Calu3 (cell line): ENCODE data around the gene SH3PXD2A. TPM values are rescaled to one million over a fixed set of nuclear protein-coding genes. Genes with fewer than 3 reads are reported as not detected.

Experiments used
- BruUV-seq: library from RNA; stranded (reverse); fragments of 400-500 nt; replicated peaks from 2 replicates; lab custom pipeline; 2021; lab: Mats Ljungman, UMichigan
- CTCF ChIA-PET: fragments of 300-600 bp; sonication (Branson Sonifier 250); formaldehyde crosslinking; loops from one replicate; lab custom pipeline; 2022; ENCODE audit warnings: antibody characterized with exemption; lab: Charles Lee
- DNase-seq: peaks from one replicate; pipeline ENCODE4 v3.0.0; 2022
- H3K27ac Mint-ChIP-seq: one replicate; pipeline ENCODE4 v1.8.0; 2022; ENCODE audit warnings: mixed read lengths; ENCODE audit not compliant: unreplicated experiment
- H3K27me3 Mint-ChIP-seq: one replicate; pipeline ENCODE4 v1.8.0; 2022; ENCODE audit warnings: mixed read lengths; ENCODE audit not compliant: unreplicated experiment
- H3K36me3 Mint-ChIP-seq: one replicate; pipeline ENCODE4 v1.8.0; 2022; ENCODE audit warnings: mild to moderate bottlenecking, moderate library complexity, mixed read lengths; ENCODE audit not compliant: insufficient read depth, unreplicated experiment
- H3K4me1 Mint-ChIP-seq: one replicate; pipeline ENCODE4 v1.8.0; 2022; ENCODE audit warnings: mild to moderate bottlenecking, low read depth, mixed read lengths; ENCODE audit not compliant: unreplicated experiment
- H3K4me3 Mint-ChIP-seq: one replicate; pipeline ENCODE4 v1.8.0; 2022; ENCODE audit warnings: mild to moderate bottlenecking, low read depth, moderate library complexity, mixed read lengths; ENCODE audit not compliant: unreplicated experiment
- H3K9me3 Mint-ChIP-seq: one replicate; pipeline ENCODE4 v1.8.0; 2022; ENCODE audit warnings: low read depth, mixed read lengths; ENCODE audit not compliant: unreplicated experiment
- intact Hi-C: fragments of 100-400 bp; cut with micrococcal nuclease; formaldehyde crosslinking; loops from one replicate; pipeline ENCODE4 v1.10.0; 2022; ENCODE audit not compliant: unreplicated experiment
- total RNA-seq: library from RNA; stranded (reverse); gene quantifications from 2 replicates; pipeline ENCODE4 v1.2.3, GENCODE V29; 2022
- TF ChIP-seq, protein P1 (sequence below): fragments of 200-600 bp; IDR thresholded peaks from one replicate; pipeline ENCODE4 v1.8.0; 2022; ENCODE audit warnings: antibody characterized with exemption; ENCODE audit not compliant: unreplicated experiment

The SH3PXD2A gene
- total RNA-seq, 1 experiment from 2014 or later = 7.5 TPM

DNA sequence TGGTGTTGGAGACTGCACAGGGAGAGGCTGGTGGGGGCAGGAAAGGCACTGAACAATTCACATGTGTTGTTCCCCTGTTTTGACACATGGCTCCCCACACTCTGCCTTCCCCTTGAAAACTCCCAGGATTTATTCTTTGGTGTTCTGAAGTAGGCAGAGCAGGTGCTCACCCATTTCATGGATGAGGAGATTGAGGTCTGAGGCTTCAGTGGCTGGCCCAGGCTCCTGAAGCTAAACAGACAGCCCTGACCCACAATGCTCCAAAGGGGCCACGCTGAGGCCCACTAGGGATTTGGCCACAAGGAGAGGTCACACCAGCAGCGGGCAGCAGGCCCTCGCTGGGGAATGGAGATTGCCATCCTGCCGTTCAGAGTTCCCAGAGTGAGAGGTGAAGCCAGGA, 157.6 kb downstream of the SH3PXD2A start:
- DNase-seq = no peak
- no peaks in the 10 kb centered on the region for H3K36me3 Mint-ChIP-seq
- no peak overlapping the region for H3K4me3 Mint-ChIP-seq
- CTCF ChIA-PET = no interaction called here
- intact Hi-C loops = no loop called here
- H3K9me3 Mint-ChIP-seq = no peaks in the 10 kb centered on the region
- H3K4me1 Mint-ChIP-seq = peaks cover 9% of the 10 kb centered on the region
- H3K27ac Mint-ChIP-seq = no peak overlapping the region
- H3K27me3 Mint-ChIP-seq = no peaks in the 10 kb centered on the region
- TF ChIP-seq, protein P1, sequence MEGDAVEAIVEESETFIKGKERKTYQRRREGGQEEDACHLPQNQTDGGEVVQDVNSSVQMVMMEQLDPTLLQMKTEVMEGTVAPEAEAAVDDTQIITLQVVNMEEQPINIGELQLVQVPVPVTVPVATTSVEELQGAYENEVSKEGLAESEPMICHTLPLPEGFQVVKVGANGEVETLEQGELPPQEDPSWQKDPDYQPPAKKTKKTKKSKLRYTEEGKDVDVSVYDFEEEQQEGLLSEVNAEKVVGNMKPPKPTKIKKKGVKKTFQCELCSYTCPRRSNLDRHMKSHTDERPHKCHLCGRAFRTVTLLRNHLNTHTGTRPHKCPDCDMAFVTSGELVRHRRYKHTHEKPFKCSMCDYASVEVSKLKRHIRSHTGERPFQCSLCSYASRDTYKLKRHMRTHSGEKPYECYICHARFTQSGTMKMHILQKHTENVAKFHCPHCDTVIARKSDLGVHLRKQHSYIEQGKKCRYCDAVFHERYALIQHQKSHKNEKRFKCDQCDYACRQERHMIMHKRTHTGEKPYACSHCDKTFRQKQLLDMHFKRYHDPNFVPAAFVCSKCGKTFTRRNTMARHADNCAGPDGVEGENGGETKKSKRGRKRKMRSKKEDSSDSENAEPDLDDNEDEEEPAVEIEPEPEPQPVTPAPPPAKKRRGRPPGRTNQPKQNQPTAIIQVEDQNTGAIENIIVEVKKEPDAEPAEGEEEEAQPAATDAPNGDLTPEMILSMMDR = no peak
- no TSS peak for BruUV-seq

DNA sequence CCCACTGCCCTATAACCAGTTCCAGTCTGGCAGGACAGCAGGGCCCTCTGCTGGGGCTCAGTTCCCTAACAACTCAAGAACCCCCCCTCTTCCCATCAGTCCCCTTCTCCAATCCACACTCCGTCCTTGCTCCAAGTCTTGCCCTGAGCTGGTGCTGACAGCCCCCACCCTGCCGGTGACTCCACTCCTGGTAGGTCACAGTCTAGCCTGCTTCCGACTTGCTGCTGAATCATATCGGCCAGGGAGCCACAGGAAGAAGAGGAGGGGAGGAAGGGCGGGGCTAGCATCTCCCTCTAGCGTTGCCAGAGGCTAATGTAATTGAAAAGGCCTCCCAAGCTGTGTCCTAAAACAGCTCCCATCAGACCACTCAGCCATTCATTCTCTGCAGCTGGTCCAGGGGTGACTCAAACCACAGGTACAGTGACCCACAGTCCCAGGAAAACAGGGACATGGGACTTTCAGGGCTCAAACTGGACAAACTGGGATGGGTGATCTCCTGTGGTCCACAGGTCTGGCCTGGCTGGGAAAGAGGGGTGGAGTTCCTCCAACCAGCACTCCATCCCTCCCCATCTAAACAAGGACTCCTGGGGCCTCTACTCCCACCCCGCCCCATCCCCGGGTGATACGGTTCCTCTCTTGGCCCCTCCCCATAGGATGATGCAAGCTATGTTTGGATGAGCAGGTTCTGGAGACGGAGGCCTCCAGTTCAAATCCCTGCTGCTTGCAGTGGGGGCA, 158.8 kb downstream of the SH3PXD2A start:
- Mint-ChIP-seq H3K36me3 (no peaks in the 10 kb centered on the region), H3K4me1 (peaks cover 9% of the 10 kb centered on the region), H3K4me3 (no peak overlapping the region), H3K9me3 (no peaks in the 10 kb centered on the region), H3K27me3 (peaks cover 9% of the 10 kb centered on the region), H3K27ac (no peak overlapping the region)
- TF ChIP-seq, protein P1 = no peak
- peak; percentile 62 for DNase-seq
- intact Hi-C loops = no loop called here
- CTCF ChIA-PET = interaction anchor here (0.5 to 1.0 kb wide), 2 partner anchors 10 to 425 kb away, joined by 4 to 6 read pairs; no protein-coding TSS in a partner anchor
- BruUV-seq = no TSS peak

DNA sequence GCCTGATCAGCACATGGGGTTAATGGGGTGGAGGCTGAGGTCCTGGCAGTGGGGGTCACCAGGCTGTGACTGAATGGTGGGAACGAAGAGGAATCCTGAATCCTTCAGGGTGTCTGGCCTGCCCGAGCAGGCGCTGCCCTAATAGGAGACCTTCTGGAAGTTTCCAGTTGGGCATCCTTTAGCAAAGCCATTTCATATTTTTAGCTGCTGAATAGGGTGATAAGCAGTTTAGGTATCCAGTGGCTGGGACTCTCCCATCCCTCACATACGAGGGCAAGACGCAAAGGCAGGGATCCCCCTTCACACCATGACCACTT, 159.3 kb downstream of the SH3PXD2A start:
- no peaks in the 10 kb centered on the region for H3K9me3 Mint-ChIP-seq
- TF ChIP-seq, protein P1 = no peak
- peaks cover 9% of the 10 kb centered on the region for H3K4me1 Mint-ChIP-seq
- no peak for DNase-seq
- peaks cover 14% of the 10 kb centered on the region for H3K27me3 Mint-ChIP-seq
- BruUV-seq = no TSS peak
- CTCF ChIA-PET = interaction anchor here (1.0 kb wide), 1 partner anchor 10 kb away, joined by 4 read pairs; no protein-coding TSS in a partner anchor
- H3K4me3 Mint-ChIP-seq = no peak overlapping the region
- no peaks in the 10 kb centered on the region for H3K36me3 Mint-ChIP-seq
- intact Hi-C loops = no loop called here
- H3K27ac Mint-ChIP-seq = no peak overlapping the region

DNA sequence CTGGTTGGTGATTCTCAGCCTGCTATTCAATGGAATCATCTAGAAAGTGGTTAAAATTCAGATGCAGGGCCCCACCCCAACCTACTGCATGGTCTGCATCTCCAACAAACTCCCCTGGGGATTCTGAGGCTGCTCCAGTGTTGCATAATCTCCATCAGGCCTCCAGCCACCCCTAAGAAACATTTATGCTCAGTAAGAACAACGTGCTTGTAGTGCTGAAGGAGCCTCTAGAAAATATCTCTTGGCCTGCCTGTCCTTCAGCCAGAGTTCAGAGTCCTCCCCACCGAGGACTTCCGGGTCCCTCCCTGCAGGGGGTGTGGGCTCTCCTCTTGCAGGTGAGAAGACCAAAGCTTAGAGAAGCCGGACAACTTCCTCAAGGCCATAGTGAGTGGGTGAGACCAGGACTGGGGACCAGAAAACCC, 159.8 kb downstream of the SH3PXD2A start:
- Mint-ChIP-seq H3K4me1 (peaks cover 9% of the 10 kb centered on the region), H3K27ac (no peak overlapping the region), H3K4me3 (no peak overlapping the region), H3K9me3 (no peaks in the 10 kb centered on the region), H3K27me3 (peaks cover 15% of the 10 kb centered on the region), H3K36me3 (no peaks in the 10 kb centered on the region)
- TF ChIP-seq, protein P1 = no peak
- BruUV-seq = no TSS peak
- intact Hi-C loops = no loop called here
- no peak for DNase-seq
- CTCF ChIA-PET = no interaction called here
